Measurements from ENCODE around the gene PRR20E. TPM values are rescaled to one million over a fixed set of nuclear protein-coding genes. Genes with fewer than 3 reads are reported as not detected.

The PRR20E gene
- total and polyA plus RNA-seq, 9 of the 15 experiments (the other 6 are each of a cell fraction or from before 2014, with no cell fraction given), result not detected

GRCh38 chr13:57212989-57213388 is 46.0 kb downstream of the PRR20E start (continued):
- TF ChIP-seq BCLAF1 (IDR thresholded peaks at IDR 0.05; ENCODE audit: borderline replicate concordance in 1 of 2, control insufficient read depth in 1 of 2, low read depth in 2 of 2, low read length in 1 of 2) (no peak), ZNF398 (CRISPR knock-in tag; IDR thresholded peaks at IDR 0.05) (no peak), NFE2 (IDR thresholded peaks at IDR 0.05; ENCODE audit: low read depth) (no peak), POLR3A (IDR thresholded peaks at IDR 0.05; ENCODE audit: borderline replicate concordance, extremely low read depth, insufficient read depth, insufficient read length) (no peak), HMG20B (CRISPR knock-in tag; IDR thresholded peaks at IDR 0.05) (no peak), ZNF584 (CRISPR knock-in tag; IDR thresholded peaks at IDR 0.05; ENCODE audit: low read depth) (no peak), ZNF175 (CRISPR knock-in tag; IDR thresholded peaks at IDR 0.05; ENCODE audit: low read depth) (no peak), HDGF (IDR thresholded peaks at IDR 0.05) (no peak), MLX (CRISPR knock-in tag; conservative IDR thresholded peaks at IDR 0.05) (no peak)
- TF ChIP-seq, protein P1, sequence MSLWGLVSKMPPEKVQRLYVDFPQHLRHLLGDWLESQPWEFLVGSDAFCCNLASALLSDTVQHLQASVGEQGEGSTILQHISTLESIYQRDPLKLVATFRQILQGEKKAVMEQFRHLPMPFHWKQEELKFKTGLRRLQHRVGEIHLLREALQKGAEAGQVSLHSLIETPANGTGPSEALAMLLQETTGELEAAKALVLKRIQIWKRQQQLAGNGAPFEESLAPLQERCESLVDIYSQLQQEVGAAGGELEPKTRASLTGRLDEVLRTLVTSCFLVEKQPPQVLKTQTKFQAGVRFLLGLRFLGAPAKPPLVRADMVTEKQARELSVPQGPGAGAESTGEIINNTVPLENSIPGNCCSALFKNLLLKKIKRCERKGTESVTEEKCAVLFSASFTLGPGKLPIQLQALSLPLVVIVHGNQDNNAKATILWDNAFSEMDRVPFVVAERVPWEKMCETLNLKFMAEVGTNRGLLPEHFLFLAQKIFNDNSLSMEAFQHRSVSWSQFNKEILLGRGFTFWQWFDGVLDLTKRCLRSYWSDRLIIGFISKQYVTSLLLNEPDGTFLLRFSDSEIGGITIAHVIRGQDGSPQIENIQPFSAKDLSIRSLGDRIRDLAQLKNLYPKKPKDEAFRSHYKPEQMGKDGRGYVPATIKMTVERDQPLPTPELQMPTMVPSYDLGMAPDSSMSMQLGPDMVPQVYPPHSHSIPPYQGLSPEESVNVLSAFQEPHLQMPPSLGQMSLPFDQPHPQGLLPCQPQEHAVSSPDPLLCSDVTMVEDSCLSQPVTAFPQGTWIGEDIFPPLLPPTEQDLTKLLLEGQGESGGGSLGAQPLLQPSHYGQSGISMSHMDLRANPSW (CRISPR knock-in tag; IDR thresholded peaks at IDR 0.05), result no peak

All from K562 (cell line).